Measurements from ENCODE around the gene AP1M1. TPM values are rescaled to one million over a fixed set of nuclear protein-coding genes. Genes with fewer than 3 reads are reported as not detected.

Gene AP1M1
- polyA plus RNA-seq, 1 experiment = 42.5 TPM

- ChIA-PET POLR2A (no interaction called here), CTCF (no interaction called here)
- TF ChIP-seq CTCF (IDR thresholded peaks at IDR 0.05; ENCODE audit: low read depth, low read length) = no peak
- no peak overlapping the region for H3K4me3 ChIP-seq (ENCODE audit: low read depth, low read length)
- H3K27me3 ChIP-seq (ENCODE audit: control insufficient read depth, insufficient read depth, low read length) = no peaks in the 10 kb centered on the region
- no peak for DNase-seq (ENCODE audit: low read depth, low spot score)
- peaks cover under 1% of the 10 kb centered on the region for H3K9me3 ChIP-seq (ENCODE audit: control insufficient read depth, insufficient read depth, low read length)
- no peak overlapping the region for H3K27ac ChIP-seq (ENCODE audit: low read depth, low read length)
Observed at GRCh38 chr19:16206046-16206605, 8.4 kb downstream of the AP1M1 start.

GRCh38 chr19:16206637-16207036, 8.9 kb downstream of the AP1M1 start:
- POLR2A ChIA-PET = no interaction called here
- peaks cover 5% of the 10 kb centered on the region for H3K9me3 ChIP-seq (ENCODE audit: control insufficient read depth, insufficient read depth, low read length)
- H3K27ac ChIP-seq (ENCODE audit: low read depth, low read length) = no peak overlapping the region
- H3K27me3 ChIP-seq (ENCODE audit: control insufficient read depth, insufficient read depth, low read length) = no peaks in the 10 kb centered on the region
- DNase-seq (ENCODE audit: low read depth, low spot score) = no peak
- H3K4me3 ChIP-seq (ENCODE audit: low read depth, low read length) = no peak overlapping the region
- no peak for TF ChIP-seq CTCF (IDR thresholded peaks at IDR 0.05; ENCODE audit: low read depth, low read length)
- CTCF ChIA-PET = no interaction called here

- ChIA-PET POLR2A (no interaction called here), CTCF (no interaction called here)
- no peak for DNase-seq (ENCODE audit: low read depth, low spot score)
- no peaks in the 10 kb centered on the region for H3K27me3 ChIP-seq (ENCODE audit: control insufficient read depth, insufficient read depth, low read length)
- H3K9me3 ChIP-seq (ENCODE audit: control insufficient read depth, insufficient read depth, low read length) = peaks cover 5% of the 10 kb centered on the region
- H3K4me3 ChIP-seq (ENCODE audit: low read depth, low read length) = no peak overlapping the region
- no peak overlapping the region for H3K27ac ChIP-seq (ENCODE audit: low read depth, low read length)
- no peak for TF ChIP-seq CTCF (IDR thresholded peaks at IDR 0.05; ENCODE audit: low read depth, low read length)
Observed at GRCh38 chr19:16207063-16207462, 9.4 kb downstream of the AP1M1 start.

GRCh38 chr19:16207490-16208025, 9.8 kb downstream of the AP1M1 start:
- no peak overlapping the region for H3K27ac ChIP-seq (ENCODE audit: low read depth, low read length)
- ChIA-PET POLR2A (no interaction called here), CTCF (no interaction called here)
- DNase-seq (ENCODE audit: low read depth, low spot score) = no peak
- H3K27me3 ChIP-seq (ENCODE audit: control insufficient read depth, insufficient read depth, low read length) = no peaks in the 10 kb centered on the region
- no peak for TF ChIP-seq CTCF (IDR thresholded peaks at IDR 0.05; ENCODE audit: low read depth, low read length)
- peaks cover 5% of the 10 kb centered on the region for H3K9me3 ChIP-seq (ENCODE audit: control insufficient read depth, insufficient read depth, low read length)
- H3K4me3 ChIP-seq (ENCODE audit: low read depth, low read length) = no peak overlapping the region

- DNase-seq (ENCODE audit: low read depth, low spot score) = no peak
- CTCF ChIA-PET = interaction anchor here (0.6 kb wide), 1 partner anchor 153 kb away, joined by 3 read pairs; no protein-coding TSS in a partner anchor
- POLR2A ChIA-PET = no interaction called here
Observed at GRCh38 chr19:16208064-16208759, 10.5 kb downstream of the AP1M1 start.

More at GRCh38 chr19:16208064-16208759, 10.5 kb downstream of the AP1M1 start:
- H3K27ac ChIP-seq (ENCODE audit: low read depth, low read length) = no peak overlapping the region
- H3K4me3 ChIP-seq (ENCODE audit: low read depth, low read length) = no peak overlapping the region
- no peaks in the 10 kb centered on the region for H3K27me3 ChIP-seq (ENCODE audit: control insufficient read depth, insufficient read depth, low read length)
- no peak for TF ChIP-seq CTCF (IDR thresholded peaks at IDR 0.05; ENCODE audit: low read depth, low read length)
- peaks cover 5% of the 10 kb centered on the region for H3K9me3 ChIP-seq (ENCODE audit: control insufficient read depth, insufficient read depth, low read length)
